GM18858 (cell line): ENCODE measurements around the gene NXPH2.
A peak's percentile ranks its signal among the peaks of the same experiment; 100 is the strongest.

Source experiments
- ATAC-seq: cut with Tn5 transposase; IDR thresholded peaks from one replicate; pipeline ENCODE4 v1.9.1; 2021; ENCODE audit not compliant: unreplicated experiment

The NXPH2 gene

GRCh38 chr2:138779781-138780445 is at the start of gene NXPH2:
NXPH2 (minus strand) TSS chr2:138780390; CDS start chr2:138780241, 149 bp downstream.
- ATAC-seq, result no peak

- ATAC-seq, result peak; percentile 39
Observed at GRCh38 chr2:138829326-138829919, 49.2 kb upstream of the NXPH2 start.

- ATAC-seq, result peak; percentile 82
Observed at GRCh38 chr2:138827426-138828054, 47.4 kb upstream of the NXPH2 start.

GRCh38 chr2:138823666-138824065 is 43.5 kb upstream of the NXPH2 start:
- no peak for ATAC-seq

GRCh38 chr2:138819964-138820363 is 39.8 kb upstream of the NXPH2 start:
- no peak for ATAC-seq

- ATAC-seq, result no peak
Observed at GRCh38 chr2:138818556-138818955, 38.4 kb upstream of the NXPH2 start.

GRCh38 chr2:138814123-138814898 is 34.1 kb upstream of the NXPH2 start:
- ATAC-seq, result no peak

- ATAC-seq, result no peak
Observed at GRCh38 chr2:138811431-138811830, 31.2 kb upstream of the NXPH2 start.

- ATAC-seq, result no peak
Observed at GRCh38 chr2:138794724-138795123, 14.5 kb upstream of the NXPH2 start.

GRCh38 chr2:138787053-138787666 is 7.0 kb upstream of the NXPH2 start:
- ATAC-seq, result no peak

- ATAC-seq, result no peak
Observed at GRCh38 chr2:138782383-138782782, 2.2 kb upstream of the NXPH2 start.

GRCh38 chr2:138780908-138781307 is 718 bp upstream of the NXPH2 start:
- no peak for ATAC-seq

GRCh38 chr2:138780446-138780880 is 273 bp upstream of the NXPH2 start:
- no peak for ATAC-seq

GRCh38 chr2:138779406-138779780 is 797 bp downstream of the NXPH2 start:
- no peak for ATAC-seq

GRCh38 chr2:138777996-138778395 is 2.2 kb downstream of the NXPH2 start:
- no peak for ATAC-seq

GRCh38 chr2:138775736-138776135 is 4.5 kb downstream of the NXPH2 start:
- ATAC-seq, result no peak

GRCh38 chr2:138771534-138771933 is 8.7 kb downstream of the NXPH2 start:
- ATAC-seq, result no peak

- no peak for ATAC-seq
Observed at GRCh38 chr2:138767101-138767500, 13.1 kb downstream of the NXPH2 start.

- ATAC-seq, result no peak
Observed at GRCh38 chr2:138766464-138766863, 13.7 kb downstream of the NXPH2 start.

- no peak for ATAC-seq
Observed at GRCh38 chr2:138763971-138764370, 16.2 kb downstream of the NXPH2 start.

- ATAC-seq, result no peak
Observed at GRCh38 chr2:138762533-138762932, 17.7 kb downstream of the NXPH2 start.
